A549 (cell line): ENCODE results near the gene HOXD8.

Source experiments
- CEBPB ChIP-seq, 2 experiments: fragments of >200 bp in 1 of 2; sonication (Bioruptor Twin) in 1 of 2; formaldehyde crosslinking in 1 of 2; IDR thresholded peaks; 2 replicates each; pipeline ENCODE4 v1.6.1; 2012 to 2016
- CTCF ChIP-seq: fragments of >200 bp; sonication (Bioruptor Twin); formaldehyde crosslinking; IDR thresholded peaks from 3 replicates; pipeline ENCODE4 v1.5.1; 2016
- EP300 ChIP-seq, 2 experiments: fragments of >200 bp; sonication (Bioruptor Twin); formaldehyde crosslinking; IDR thresholded peaks; 2 replicates in 1 of 2; 3 replicates in 1 of 2; pipeline ENCODE4 v1.6.1; 2016 to 2017
- ESRRA ChIP-seq: fragments of 150-350 bp; IDR thresholded peaks from 2 replicates; pipeline ENCODE4 v1.6.1; 2014; ENCODE audit warnings: mild to moderate bottlenecking, low read length, borderline replicate concordance
- HOXA7 ChIP-seq: fragments of 250-450 bp; sonication (Bioruptor Pico); IDR thresholded peaks from 2 replicates; pipeline ENCODE4 v1.5.0; 2020; ENCODE audit warnings: mild to moderate bottlenecking, moderate library complexity
- KDM5A ChIP-seq: fragments of 200-600 bp; sonication (generic); IDR thresholded peaks from 2 replicates; pipeline ENCODE4 v1.6.1; 2016; ENCODE audit warnings: antibody characterized with exemption, mild to moderate bottlenecking
- NR3C1 ChIP-seq: fragments of >200 bp; sonication (Bioruptor Twin); formaldehyde crosslinking; IDR thresholded peaks from 3 replicates; pipeline ENCODE4 v1.6.1; 2017
- POLR2A ChIP-seq: IDR thresholded peaks from 2 replicates; pipeline ENCODE4 v1.6.1; 2012; ENCODE audit warnings: mild to moderate bottlenecking, low read length
- REST ChIP-seq: fragments of 200-600 bp; sonication (generic); IDR thresholded peaks from 2 replicates; pipeline ENCODE4 v1.6.1; 2016; ENCODE audit warnings: antibody characterized with exemption, mild to moderate bottlenecking, moderate library complexity
- RNF2 ChIP-seq: fragments of 200-600 bp; sonication (generic); IDR thresholded peaks from 2 replicates; pipeline ENCODE4 v1.6.1; 2016; ENCODE audit warnings: low read depth, mild to moderate bottlenecking, antibody characterized with exemption, moderate library complexity, borderline replicate concordance

GRCh38 chr2:176107731-176108181 lies 21.7 kb upstream of the HOXD8 start:
- TF ChIP-seq RNF2 (no peak), CTCF (no peak), EP300 (IDR thresholded peaks at IDR 0.05) (no peak), NR3C1 (no peak), POLR2A (no peak), HOXA7 (CRISPR knock-in tag) (no peak), CEBPB (IDR thresholded peaks at IDR 0.05) (no peak), ESRRA (no peak), REST (no peak), KDM5A (no peak)
